NCI-H1436 (cell line): ENCODE measurements around the gene EEF1G.
A peak's percentile ranks its signal among the peaks of the same experiment; 100 is the strongest.
"Not testable (repeated sequence)": the region's sequence is repeated elsewhere in the genome, so short reads cannot be mapped to it uniquely, and the experiment has no call there.

ENCODE experiments used
- DNase-seq: peaks from one replicate; lab custom pipeline; 2025; lab: John Stamatoyannopoulos, UW

EEF1G gene

DNA sequence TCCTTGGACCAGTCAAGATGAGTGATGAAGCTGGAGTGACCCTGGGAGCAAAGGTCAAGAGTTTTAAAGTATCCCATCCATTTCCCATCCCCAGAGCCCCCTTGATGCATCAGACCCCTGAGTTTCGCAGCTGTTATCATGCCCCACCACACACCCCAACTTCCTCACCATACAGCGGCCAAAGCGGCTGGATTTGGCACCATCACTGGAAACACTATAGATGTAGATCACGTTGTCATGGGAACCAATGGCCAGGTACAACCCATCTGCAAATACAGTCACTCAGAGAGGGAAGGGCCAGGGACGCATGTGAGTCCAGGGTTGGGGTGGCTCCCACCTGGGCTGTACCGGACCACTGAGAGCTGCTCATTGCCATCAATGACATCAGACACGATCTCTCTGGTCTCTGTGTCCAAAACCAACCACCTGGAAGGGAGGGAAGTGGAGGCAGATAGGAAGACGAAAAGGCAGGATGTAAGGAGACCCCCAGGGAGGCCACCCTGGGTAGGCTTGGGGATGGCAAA is 30.1 kb upstream of the EEF1G start:
- DNase-seq = no peak

DNA sequence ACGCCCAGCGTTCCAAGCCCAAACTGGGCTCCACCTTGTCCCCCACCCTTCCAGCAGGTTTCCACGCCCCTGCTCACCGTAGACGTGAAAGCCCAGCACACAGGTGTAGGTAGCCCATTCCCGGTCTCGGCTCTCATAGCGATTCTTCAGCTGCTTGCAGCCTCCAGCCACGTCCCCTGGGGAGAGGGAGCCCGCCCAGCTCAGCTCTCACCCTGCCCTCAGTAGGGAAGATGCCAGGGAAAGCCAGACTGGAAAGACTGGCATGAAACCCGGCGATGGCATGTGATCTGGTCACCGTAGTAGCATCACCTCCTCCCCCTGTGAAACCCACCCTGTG is 29.3 kb upstream of the EEF1G start:
- no peak for DNase-seq

DNA sequence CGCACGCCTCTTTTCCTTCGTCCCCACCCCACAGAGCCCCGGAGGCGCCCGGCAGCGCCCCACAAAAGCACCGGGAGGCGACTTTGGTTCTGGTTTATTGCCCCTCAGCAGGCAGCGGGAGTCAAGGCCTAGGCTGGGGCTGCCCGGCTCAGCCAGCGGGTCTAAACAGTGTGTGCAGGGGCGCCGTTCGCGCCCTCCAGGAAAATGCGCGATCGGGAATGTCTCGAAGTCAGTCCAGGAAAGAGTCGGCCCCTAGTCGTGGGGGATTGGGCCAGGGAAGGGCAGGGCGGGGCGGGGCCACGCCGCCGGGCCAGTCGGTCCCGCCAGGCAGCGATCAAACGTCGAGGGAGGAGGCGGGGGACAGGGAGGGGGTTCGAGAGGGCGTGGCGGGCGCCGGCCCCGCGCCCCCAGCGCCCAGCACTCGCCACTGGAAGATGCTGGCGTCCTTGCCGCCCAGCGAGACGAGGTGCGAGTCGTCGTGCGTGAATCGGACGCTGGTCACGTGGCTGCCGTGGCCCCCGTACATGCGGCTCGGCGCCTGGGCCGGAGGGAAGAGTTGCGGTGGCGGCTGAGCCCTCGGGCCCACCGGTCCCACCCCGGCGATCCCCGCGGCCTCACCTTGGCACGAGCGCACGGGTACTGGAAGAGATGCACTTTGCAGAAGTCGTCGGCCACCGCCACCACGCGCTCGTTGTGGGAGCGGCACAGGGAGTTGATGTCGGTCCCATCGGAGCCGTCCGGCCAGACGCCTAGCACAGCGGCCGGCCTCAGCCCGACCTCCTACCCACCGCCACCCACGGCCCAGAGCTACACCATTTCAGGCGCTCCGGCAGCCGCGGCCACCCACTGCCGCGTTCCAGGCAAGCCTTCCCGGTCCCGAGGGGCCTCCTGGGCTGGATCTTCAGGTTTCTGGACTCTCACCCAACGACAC is 28.7 kb upstream of the EEF1G start:
- peak; percentile 54 for DNase-seq

DNA sequence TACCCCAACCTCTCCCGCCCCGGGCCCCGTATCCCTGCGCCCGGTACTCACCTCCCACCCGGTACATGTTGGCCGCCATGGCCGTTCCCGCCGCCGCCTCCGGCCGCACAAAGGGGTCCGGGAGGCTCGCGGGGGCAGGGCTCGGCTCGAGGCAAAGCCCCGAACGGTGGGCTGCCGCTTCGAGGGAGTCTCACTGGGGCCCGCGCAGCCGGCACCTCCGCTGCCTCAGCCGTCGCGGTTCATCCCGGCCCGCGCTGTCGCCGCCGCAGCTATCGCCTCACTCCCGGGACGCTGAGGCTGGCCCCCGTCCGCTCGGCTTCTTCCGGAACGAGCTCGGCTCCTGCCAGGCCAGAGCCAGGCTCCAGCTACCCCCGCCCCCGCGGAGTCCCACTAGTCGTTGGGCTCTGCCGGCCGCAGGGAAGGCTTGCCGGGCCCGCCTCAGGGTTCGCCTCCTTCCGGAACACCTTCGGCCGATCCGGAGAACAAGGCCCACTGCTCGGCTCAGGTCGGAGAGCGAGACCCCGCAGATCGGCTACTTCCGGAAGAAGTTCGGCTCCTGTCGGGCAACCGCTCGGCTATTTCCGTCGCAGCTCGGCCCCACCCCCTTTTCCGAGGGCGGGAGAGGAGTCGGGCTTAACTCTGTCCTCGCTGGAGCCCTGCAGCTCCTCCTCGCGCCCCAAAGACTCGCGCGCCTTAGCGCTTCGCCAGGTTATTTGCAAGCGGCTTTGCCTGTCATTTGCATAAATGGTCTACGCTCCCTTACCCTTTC is 27.9 kb upstream of the EEF1G start, which contains the start of gene MTA2:
MTA2 (minus strand) TSS at position 494 of the 769 bp plus-strand sequence; CDS start at position 79, 415 bp downstream.
- peak; percentile 98 for DNase-seq

DNA sequence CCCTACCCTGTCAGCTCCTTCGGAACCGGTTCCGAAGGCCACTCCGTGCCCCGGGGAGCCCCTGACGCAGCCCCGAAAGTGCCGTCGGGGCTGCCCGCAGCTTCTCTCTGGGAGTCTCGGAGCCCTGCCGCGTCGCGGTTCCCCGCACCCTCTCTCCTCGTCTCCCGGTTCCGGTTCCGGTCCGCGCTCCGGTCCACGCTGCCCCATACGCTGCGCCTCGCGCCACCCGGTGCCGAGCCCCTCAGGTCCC is 27.4 kb upstream of the EEF1G start:
- no peak for DNase-seq

DNA sequence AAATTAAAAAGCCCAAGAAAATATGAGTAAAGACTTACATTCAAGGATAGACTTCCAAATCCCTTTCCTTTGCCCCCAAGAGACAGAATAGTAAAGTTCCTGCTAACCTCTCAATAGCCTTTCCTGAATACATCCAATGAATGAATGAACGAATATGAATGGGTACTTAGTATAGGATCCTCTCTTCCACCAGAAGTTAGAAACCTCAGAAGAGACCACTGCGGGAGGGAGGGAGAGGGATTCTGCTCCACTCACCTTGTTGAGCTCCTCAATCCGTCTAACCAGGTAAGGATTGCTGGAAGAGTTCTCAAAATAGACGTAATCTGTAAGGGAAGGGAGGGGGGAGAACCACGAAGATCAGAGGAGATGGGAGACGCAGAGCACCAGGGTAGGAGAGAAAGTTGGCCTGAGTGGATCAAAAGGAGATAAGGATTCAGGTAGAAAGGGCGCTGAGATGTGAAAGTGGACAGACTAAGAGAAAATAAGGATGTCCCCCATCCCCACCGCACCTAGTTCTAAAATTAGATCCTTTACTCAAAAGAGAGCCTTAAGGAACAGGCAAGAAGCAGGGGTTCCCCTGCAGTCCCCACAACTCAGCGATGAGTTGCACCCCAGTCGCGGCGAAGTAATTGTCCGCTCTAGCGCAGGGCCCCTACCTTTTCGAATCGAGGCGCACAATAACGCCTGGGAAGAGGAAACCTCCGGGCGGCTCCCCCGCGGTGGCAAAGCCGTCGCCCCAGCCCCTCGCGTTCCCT is 26.9 kb upstream of the EEF1G start:
- DNase-seq = no peak

DNA sequence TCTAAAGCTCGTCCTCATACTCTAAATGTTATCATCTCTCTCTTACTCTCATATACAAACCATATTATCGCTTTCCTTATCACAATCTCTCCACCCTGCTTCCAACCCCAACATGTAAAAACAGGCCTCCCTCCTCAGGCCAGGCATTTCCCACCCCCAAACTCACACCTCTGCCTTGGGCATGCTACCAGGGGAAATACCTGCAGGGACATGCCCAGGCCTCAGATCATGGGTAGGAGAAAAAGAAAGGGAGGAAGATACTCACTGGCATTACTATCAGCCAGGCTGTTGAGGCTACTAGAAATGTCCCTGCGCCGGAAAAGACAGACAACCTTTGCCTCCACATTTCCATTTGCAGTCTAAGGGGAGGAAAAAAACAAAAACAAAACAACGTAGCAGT is 26.2 kb upstream of the EEF1G start:
- no peak for DNase-seq

DNA sequence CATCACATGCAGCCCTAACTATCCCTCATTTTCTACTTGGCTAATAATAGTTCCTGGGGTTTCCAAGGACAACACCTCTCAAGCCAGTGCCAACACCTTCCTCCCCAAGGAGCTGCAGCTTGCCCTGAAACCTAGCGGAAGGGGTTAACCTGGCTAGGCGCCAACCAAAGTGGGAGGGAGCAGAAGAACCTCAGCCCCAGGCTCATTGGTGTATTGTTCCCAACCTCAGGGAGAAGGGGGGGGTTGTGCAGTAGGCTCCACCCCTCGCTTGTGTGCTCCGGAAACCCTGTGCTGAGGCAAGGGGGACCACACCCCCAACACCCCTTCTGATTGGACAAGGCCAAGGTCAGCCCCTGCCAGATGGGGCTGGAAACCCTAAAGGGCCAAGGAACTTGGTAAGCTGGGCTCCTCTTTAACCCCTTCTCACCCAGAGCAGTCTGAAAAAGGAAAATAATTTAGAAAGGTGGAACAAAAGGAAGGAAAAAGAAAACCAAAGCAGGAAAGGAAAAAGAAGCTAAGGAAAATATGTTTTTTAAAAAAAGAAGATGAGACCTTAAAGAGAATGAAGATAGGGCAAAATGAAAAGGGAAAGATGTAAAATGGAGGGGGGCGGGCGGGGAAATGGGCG is 25.5 kb upstream of the EEF1G start:
- DNase-seq = peak; percentile 99

DNA sequence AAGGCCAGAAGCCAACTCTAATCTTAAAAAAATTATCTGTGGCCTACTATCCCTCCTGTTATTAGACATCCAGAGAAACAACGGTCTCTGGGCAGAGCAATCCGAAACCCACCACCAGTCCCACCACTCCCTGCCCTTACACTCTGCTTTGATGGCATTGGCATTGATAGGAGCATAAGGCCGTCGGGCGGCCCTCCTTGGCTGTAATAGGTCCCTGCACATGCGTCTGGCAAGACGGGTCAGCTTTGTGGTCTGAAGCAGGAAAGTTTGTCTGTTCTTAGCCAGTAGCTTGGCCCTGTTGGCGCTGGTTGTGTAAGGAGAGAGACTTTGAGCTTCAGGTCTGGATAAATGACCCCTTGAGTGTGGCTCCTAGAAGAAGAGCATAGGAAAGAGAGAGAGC is 21.4 kb upstream of the EEF1G start:
- no peak for DNase-seq

DNA sequence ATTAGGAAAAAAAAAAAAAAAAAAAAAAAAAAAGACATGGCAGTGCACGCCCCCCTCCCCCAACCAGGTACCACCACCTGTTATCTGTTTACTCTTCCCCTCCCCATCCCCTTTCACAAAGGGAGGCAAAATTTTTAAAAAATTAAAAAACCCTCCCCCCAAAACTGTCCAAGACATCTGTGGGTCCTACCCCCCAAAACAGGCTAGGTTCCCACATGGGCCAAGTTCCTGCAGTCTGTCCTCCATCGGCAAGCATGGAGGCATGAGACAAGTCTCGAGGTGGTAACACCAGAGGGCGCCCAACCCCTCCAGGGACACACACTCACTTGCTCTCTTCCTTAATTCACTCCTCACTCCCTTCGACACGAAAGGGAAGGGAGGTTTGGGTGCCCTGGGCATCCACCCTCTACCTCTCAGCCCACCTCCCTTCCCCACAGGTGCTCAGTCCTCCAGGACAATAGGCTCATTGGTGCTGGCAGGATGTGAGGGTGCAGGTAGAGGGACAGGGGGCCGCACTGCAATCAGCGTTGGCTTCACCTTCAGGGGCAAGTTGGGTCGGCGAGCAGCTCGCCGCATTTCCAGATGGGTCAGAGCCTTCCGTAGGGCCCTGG is 19.8 kb upstream of the EEF1G start:
- peak; percentile 63 for DNase-seq

DNA sequence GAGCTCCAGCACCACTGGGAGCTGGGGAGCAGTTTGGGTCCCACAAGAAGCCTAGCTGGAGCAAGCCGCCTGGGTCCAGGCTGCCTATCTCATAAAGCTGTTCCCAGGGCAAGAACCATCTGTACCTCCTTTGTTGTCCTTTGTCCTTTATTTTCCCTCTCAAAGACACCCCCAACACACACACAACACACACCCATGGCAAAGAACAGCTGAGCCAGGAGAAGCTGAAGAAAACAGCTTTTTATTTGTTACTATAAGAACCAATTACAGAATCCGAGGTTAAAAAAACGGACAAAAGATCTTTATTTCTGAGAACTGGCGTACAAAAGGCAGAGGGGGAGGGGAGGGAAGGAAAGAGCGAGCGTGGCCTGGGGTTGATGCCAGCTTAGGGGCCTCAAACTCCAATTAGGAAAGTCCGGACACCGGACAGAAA is 19.3 kb upstream of the EEF1G start:
- DNase-seq = no peak

DNA sequence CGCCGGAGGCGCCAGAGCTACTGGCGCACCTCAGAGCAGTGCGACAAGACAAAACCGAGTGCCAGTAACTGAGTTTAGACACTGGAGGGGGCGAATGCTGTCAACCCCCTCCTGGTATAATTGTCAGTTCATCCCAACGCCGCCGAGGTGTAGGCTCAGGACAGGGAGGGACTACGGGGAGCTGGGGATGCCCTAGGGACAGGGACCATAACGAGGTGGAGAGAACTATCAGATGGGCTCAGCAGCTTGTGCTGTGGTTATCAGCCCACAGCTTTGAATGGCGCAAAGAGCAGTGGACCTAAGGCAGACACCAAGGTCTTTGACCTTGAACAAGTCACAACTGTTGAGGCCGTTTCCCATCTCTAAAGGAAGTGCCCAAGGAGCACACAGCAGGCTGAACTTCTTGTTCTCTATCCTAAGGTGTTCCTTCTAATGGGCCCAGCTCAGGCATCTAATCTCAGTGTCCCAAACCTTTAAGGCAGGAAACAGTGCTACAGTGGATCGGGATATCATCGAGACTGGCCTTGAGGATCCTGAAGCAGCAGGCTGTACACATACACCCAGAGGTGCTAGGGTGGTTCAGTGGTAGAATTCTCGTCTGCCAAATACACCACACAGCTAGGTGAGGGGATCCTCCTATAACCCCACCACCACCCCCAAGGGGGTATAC is 18.6 kb upstream of the EEF1G start:
- no peak for DNase-seq

DNA sequence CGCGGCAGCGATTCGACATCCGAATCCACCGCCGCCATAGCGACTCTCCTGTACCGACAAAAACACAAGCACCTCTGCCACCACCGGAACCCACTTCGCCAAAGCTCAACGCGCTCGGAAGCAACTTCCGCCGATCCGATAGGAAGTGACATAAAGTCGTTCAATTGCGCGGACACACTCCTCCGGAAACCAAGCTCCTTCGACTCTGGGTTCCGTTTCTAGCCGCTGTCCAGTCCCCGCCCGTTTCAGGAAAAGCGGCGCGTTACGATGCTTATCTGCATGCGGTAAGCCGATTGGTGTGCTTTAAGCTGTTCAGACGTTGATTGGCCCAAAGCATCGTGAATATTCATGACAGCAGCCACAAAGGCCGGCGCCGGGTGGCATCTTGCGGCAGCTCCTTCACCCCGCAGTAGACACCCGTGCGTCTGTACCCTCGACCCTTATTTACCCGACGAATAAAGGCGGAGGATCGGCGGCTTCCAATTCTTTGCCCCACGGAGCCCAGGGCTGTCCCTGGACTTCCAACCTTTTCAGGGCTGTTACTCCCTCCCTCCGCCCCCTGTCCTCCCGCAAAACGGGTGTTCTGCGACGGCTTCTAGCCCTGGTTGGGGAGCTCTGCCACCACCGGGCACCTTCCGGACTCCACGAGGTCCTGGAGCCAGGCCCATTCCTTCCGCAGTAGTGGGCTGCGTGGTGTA is 17.9 kb upstream of the EEF1G start, which contains the start of gene TUT1:
TUT1 (minus strand) TSS at position 76 of the 698 bp plus-strand sequence; CDS start at position 38, 38 bp downstream.
- peak; percentile 99 for DNase-seq

DNA sequence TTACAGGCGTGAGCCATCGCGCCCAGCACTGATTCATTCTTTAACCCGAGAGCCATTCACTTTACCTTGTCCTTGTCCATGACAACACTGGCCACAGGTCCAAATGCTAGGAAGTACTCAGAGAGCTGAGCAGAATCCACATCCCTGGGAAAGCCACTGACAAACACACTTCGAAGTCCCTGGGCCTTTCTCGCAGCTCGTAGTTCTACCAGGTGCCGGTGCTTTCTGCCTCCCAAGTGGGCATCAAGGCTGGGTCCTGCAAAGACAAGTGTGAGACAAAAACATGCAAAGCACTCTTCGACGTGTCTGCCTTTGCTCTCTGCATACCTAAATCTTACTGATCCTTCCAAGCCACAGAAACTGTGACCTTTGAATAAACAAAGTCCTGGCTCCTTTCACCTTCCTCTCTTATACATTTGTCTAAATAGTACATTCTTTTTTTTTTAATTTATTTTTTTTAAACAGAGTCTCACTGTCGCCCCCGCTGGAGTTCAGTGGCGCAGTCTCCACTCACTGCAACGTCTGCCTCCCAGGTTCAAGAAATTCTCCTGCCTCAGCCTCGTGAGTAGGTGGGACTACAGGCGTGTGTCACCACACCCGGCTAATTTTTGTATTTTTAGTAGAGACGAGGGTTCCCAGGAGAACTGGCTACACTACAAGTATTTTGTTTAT is 15.4 kb upstream of the EEF1G start:
- no peak for DNase-seq

DNA sequence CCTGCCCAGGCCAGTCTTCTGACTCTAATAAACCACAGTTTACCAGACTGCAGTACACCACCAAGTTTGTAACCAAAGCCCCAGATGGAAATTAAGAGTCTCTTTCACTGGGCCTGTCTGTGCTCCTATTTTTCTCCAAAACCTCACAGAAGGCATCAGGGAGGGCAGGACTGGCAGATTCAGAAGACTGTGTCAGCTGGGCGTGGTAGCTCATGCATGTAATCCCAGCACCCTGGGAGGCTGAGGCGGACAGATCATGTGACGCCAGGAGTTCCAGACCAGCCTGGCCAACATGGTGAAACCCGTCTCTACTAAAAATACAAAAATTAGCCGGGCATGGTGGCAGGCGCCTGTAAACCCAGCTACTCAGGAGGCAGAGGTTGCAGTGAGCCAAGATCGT is 11.7 kb upstream of the EEF1G start:
- not testable (repeated sequence) for DNase-seq

DNA sequence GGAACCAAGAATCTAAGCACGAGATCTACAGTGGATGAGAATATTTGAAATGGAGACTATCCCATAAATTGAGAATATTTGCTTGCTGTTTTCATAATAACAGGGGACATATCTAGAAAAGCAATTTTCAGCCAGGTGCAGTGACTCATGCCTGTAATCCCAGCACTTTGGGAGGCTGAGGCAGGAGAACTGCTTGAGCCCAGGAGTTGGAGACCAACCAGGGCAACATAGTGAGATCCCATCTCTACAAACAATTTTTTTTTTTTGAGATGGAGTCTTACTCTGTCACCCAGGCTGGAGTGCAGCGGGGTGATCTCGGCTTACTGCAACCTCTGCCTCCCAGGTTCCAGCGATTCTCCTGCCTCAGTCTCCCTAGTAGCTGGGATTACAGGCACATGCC is 8.0 kb upstream of the EEF1G start:
- not testable (repeated sequence) for DNase-seq

DNA sequence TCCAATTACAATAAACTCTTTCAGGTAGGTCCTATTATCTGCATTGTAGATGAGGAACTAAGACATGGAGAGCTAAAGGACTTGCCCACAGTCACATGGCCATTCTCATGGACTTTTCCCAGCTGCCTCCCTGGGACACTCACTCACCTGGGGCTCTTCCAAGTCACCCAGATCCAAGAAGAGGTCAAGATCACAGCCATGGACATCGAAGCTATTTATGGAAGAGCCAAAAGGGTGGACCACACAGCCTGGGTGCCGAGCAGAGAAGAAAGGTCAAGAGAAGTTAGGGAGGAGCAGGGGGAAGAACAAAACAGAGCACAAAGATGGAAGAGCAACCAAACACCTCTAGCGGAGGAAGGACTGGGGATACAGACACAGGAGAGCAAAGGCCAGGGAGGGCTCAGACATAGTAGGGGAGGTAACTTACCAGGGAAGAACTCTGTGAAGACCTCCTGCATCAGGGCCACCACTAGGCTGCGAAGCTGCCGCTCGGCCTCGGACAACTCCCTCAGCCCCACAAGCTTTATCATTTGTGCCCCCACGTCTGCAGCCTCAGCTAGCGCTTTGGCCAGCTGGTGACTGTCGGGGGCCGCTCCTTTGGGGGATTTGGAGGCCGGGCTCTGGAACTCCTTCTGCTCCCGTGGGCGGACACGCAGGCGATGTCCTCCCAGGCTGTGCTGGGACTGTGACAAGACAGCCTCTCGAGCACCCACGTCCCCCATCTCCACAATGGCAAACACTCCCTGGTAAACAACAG is 7.4 kb upstream of the EEF1G start:
- no peak for DNase-seq

DNA sequence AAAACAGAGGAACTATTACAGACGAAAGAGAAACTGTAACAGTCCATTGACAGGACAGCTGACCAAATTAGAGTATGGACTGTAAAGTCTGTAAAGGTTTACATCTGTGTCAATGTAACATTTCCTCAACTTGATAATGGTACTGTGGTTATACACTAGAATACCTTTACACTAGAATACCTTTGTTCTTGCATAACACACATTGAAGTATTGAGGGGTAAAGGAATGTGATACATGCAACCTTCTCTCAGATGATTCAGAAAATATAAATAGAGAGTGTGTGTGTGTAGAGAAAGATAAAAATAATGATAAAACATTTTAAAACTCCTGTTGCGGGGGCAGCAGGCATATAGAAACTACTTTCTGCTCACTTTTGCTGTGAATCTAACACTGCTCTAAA is 5.6 kb upstream of the EEF1G start:
- no peak for DNase-seq

DNA sequence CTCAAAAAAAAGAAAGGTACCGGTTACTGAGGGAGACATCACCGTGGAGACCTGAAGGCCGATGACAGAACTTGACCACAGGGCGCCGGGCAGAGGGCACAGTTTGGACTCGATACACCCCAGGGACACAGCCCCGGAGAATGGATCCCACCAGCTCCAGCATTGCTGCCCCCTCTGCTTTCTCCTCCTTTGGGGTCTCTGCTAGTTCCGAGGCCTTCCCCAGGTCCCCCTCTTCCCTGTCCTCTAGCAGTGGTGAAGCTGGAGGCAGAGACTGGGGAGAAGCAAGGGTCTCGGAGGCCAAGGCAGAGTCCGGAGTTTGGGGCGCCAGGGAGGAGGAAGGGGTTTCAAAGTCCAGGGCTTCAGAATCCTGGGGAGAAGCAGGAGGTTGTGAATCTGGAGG is 4.8 kb upstream of the EEF1G start:
- DNase-seq = no peak
